Kidney capillary endothelial cell (primary cell): ENCODE measurements around the gene ATG101.

Experiments
- DNase-seq: peaks from one replicate; pipeline ENCODE4 v3.0.0-alpha.2; 2018; ENCODE audit warnings: low spot score

The ATG101 gene

DNA sequence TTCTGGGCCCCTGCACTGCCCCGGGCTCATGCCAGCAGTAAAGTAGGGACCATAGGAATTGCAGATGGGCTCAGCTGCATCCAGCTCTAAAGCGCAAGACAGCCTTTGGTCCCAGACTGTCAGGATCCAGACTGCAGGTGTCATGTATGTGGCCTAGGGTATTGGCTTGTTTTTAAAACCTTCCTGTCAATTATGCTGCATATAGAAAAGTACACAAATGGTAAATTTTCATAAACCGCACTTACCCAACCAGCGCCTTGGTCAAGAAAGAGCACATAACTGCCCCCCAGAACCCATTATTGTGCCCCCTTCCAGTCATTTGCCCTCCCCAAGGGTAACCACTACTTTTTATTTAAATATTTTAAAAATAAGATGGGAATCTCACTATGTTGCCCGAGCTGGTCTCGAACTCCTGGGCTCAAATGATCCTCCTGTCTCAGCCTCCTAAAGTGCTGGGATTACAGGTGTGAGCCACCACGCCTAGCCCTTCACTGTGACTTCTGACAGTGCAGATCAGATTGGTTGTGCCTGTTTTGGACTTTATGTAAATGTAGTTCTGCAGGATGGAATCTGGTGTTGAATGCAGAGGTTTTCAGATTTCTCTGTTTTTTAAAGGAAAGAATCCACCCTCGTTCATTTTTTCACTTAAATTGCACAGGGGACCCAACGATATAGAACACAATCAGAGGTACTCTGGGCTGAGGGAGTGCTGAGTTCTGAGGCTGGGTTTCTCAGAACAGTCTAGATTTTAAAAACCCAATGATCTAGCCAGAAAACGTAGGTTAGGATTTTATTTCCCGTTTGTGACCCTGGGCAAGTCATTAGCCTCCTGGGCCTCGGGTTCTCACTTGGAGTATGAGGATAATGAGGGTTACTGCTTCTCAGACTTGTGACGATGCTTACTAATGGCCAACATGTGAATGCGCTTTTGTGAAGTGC, 11.9 kb upstream of the ATG101 start:
- no peak for DNase-seq

DNA sequence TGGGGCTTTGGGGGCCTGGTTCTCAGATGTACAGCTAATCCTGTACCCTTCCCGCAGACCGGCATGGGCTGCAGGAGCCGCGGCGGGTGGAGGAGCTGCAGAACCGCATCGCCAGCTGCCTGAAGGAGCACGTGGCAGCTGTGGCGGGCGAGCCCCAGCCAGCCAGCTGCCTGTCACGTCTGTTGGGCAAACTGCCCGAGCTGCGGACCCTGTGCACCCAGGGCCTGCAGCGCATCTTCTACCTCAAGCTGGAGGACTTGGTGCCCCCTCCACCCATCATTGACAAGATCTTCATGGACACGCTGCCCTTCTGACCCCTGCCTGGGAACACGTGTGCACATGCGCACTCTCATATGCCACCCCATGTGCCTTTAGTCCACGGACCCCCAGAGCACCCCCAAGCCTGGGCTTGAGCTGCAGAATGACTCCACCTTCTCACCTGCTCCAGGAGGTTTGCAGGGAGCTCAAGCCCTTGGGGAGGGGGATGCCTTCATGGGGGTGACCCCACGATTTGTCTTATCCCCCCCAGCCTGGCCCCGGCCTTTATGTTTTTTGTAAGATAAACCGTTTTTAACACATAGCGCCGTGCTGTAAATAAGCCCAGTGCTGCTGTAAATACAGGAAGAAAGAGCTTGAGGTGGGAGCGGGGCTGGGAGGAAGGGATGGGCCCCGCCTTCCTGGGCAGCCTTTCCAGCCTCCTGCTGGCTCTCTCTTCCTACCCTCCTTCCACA, 11.0 kb upstream of the ATG101 start:
- DNase-seq, result no peak

DNA sequence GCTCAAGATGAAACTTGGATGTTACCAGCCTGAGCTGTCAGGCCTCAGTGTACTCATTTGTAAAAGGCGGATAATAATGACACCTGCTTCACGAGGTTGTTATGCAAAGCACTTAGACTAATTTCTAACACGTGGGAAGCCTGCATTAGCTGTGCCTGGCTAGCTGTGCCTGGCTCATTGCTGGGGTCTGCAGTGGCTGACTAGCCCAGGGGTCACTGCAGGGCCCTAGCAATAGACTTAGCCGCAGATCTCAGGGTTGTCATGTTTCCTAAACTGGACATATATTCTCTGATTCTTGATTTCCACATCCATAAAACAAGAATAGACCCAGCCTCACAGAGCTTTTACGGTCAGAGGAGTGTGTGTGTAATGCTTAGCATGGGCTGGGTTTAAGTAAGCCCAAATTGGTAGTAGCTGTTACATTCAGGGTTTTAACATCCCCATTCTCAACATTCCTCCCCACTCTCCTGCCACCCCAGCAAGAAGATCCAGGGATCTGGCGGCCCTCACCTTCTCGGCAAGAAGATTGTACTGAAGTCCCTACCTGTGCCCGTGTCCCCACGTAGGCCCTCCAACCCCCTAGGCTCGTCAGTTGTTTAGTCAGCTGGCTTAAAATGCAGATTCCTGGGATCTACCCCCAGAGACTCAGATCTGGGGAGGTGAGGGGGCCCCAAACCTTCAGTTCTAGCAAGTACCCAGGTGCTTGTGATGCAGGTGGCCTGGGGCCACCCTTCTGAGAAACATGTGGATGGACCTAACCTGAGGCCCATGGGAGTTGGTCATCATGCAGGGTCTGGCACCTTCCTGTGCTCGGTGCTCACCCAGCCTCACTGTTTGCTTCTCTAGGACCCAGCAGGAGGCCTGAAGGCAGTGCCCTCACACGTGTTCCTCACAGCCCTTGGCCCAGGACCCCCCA, 9.9 kb upstream of the ATG101 start:
- no peak for DNase-seq

DNA sequence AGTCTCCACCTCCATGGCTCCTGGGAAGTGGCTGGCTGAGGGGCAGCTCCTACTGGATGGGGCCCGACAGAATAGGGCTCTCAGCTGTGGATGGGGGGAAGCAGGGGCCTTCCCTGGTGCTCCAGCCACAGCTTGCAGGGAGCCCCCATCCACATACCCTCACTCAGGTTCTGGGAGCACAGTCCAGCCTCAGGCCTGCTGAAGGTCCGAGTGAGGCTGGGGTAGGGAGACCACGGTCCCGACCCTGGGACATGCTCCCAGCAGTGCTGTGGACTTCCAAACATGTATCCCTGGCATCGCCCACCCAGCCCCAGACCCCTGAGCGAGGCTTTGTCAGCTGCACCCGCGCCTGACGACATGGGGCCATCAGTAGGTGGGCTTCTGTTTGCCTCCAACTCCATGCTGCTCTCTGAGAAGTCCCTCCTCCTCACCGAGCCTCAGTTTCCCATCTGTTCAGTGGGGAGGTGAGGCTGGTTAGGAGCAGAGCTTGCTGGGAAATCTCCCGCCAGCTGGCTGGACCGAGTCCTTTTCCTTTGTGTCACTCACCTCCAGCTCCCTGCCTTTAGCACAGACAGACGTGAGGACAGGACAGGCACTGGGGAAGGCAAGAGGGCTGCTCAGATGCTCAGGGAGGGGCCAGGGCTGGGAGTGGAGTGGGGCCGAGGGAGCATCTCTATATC, 9.1 kb upstream of the ATG101 start:
- DNase-seq, result no peak

DNA sequence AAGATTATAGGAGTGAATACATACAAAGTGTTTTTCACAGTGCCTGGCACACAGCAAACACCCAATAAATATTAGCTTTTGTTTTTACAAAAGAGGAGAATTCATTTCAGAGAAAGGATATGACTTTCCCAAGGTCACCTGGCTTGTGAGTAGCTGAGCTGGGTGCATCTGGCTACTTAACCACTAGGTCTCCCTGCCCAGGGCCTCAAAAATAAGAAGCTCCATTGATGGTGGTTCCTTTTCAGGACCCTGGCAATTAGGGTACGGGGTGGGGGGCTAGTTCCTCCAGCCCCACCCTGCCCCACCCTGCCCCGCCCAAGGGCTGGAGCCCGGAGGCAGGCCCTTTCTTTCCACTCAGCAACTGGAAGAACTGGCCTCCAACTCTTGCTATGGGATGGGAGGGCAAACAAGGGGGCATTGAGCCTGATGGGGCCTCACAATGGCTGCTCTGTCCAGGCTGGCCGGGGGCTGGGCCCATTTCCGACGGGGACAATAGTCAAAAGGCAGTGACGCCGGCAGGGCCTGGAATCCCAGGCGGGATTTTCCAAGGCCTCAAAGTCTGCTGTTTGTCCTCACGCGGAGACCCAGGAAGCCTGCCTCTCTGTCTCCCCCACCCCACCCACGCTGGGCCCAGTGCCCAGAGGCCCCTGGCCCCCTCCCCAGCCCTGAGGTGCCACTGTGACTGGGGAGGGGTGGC, 8.2 kb upstream of the ATG101 start:
- no peak for DNase-seq

DNA sequence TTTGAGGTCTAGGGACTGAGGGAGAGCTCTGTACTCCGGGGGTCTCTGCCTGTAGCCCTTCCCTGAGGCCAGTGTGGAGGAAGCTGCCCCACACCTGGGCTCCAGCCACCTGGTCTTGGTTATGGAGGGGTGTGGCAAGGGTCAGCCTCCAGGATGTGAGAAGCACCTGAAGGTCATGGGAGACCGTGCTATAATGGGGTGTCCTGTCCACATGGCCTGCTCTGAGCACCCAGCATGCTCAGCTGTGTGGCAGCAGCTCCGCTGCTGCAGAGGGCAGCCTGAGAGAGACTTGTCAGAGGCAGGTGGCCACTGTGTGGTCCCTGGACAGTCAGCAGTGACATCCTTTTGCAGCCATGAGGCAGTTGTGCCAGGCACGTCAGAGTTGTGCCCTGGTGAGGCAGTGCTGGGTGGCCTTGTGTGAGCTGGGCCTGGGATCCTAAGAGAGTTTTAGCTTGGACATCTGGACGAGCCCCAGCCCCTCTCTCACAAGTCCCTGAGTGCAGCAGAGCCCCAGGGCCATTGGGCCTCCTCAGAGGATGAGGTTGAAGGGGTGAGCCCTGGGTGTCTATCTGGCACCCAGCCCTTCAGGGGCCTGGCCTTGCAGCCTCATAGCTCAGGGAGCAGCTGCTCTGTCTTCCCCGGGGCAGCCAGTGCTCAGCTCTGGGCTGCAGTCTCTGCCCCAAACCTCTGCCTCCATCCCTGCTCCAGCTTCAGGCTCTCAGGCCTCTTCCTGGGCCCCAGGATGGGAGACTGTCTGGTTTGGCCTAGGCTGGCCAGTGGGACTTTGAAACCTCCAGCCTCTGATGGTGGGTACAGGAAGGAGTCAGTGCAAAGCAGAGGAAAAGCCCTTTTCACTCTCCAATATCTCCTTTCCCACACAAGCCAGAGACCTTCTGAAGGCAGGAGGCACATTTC, 7.4 kb upstream of the ATG101 start:
- no peak for DNase-seq

DNA sequence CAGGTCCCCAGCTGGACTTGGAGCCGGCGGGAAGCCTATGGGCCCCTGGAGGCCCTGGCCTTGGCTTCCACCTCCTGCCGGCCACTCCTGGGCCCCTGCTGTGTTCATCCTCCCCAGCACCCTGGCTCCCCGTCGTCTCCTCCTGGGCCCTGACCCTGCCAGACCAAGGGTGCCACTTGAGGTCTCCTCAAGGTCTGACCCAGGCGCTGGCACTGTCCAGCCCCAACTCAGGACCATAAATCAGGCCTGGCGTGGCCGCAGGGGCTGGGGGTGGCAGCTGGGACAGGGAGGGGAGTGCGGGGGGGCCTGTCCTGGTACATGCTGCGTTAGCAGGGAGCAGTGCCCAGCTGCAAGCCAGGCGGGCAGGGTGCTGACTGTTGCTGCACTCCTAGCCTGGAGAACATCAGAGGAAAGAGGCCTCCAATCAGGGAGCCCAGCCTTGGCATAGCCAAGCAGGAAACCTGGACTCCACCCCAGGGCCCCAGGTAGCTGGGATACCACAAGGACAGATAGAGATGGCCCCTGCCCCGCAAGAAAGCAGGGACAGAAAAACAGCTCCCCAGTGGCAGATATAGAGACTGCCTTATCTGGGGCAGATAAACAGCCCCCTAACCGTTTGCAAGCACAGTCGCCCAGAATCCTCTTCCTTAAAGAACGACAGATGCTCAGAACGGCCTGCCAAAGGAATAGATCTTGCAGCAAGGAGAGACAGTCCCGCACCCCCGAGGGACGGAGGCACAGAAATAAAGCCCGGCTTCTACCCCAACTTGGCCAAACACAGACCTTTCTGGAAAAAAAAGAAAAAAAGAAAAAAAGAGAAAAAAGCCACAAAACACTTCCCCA, 6.5 kb upstream of the ATG101 start:
- DNase-seq, result no peak

DNA sequence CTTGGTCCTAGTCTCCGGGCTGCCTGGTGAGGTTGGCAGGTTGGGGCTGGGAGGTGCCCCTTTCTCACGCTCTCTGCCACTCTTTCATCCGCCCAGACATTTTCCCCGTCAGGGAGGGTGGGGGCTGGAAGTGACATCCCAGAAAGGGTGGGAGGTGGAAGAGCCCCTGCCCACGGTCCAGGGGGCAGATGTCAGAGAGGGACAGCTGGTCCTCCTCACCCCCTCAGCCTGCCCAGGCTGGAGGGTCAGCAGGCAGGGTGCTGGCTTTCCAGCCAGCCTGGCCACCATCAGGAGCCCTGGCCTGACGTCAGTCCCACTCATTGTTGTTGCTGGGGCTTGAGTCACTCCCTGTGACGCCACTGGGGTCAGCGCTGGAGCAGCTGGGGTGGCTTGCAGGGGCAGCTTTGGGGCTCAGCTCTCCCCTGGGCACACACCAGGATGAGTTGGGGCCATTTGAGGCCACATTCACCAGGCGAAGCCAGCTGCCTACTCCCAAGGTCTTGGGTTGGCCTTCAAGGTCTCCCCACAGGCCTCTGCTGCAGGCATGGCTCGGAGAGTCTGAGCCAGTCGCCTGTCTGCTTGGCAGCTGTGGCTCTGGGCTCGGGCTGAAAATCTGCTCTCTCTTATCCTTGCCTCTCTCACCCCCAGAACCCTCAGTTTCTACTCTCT, 5.7 kb upstream of the ATG101 start:
- DNase-seq, result no peak

DNA sequence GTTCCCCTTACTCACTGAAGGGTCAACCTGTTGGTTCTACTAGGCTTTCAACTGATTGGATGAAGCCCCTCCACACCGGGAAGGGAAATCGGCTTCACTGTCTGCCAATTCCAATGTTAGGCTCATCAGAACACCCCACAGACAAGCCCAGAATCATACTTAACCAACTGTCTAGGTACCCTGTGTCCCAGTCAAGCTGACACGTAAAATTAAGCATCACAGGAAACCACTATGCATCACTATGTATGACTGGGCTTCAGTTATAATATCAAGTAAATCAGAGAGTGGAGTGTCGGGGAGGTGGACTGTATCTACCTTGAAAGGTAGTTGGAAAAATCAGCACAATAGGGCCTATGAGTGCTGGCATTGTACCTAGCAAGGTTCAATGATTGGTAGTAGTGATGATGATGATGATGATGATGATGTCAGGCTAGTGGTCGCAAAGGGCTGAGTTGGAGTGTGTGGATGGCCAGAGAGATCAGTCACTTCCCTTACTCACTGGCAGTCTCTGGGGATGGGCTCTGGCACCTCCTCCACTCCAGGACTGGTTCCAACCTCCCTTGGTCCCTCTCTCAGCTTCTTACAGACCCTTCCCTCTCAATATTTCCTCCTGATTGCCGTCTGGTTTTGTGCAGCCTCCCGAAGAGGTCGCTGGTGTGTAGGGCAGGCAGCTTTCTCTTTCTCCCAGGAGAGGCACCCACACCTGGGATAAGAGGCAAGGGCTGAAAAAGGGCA, 3.3 kb upstream of the ATG101 start:
- no peak for DNase-seq

DNA sequence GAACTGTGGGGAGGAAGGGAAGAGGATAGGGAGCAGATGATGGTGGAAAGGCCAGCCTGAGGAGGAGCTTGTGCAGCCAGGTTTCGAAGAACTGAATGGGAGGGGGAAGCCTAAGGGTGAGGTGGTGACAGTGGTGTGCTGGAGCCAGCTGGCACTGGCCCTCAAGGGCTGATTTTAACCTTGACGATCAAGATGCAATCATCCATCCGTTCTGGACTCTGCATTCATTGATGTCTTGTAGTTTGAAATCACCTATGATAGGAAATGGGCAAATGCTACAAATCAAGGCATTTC, 2.8 kb upstream of the ATG101 start:
- no peak for DNase-seq

DNA sequence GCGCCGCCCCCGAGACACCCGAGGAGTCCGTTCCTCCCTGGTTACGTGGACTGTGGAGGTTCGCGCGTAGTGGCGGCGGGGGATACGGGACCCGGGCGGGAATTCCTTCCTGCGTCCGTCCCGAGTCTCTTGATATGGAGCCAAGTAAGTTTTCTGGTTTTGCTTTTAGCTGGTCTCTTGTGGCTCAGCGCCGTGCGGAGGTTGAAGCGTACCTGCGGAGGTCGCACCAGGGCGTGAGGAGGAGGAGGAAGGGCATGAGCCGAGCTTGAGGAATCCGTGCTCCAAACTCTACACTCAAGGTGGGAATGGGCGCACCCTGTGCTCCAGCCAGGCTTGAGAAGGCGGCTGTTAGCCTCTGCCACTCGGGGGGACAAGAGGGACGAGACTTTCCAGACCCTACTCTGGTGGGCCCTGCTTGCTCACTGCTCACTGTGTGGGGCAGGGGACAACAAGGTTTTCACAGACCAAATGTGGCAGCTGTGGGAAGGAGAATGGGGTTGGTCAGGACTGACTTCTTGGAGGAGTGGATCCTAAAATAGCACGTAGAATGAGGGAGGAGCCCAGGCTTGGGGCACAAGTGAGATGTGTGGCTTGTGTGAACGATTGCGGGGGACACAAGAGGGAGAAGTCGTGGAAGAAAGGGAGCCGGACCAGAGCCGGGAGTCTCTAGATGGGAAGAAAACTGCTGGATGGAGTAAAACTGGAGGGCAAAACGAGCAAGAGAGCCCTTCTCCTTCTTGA, 577 bp downstream of the ATG101 start:
- DNase-seq, result no peak

DNA sequence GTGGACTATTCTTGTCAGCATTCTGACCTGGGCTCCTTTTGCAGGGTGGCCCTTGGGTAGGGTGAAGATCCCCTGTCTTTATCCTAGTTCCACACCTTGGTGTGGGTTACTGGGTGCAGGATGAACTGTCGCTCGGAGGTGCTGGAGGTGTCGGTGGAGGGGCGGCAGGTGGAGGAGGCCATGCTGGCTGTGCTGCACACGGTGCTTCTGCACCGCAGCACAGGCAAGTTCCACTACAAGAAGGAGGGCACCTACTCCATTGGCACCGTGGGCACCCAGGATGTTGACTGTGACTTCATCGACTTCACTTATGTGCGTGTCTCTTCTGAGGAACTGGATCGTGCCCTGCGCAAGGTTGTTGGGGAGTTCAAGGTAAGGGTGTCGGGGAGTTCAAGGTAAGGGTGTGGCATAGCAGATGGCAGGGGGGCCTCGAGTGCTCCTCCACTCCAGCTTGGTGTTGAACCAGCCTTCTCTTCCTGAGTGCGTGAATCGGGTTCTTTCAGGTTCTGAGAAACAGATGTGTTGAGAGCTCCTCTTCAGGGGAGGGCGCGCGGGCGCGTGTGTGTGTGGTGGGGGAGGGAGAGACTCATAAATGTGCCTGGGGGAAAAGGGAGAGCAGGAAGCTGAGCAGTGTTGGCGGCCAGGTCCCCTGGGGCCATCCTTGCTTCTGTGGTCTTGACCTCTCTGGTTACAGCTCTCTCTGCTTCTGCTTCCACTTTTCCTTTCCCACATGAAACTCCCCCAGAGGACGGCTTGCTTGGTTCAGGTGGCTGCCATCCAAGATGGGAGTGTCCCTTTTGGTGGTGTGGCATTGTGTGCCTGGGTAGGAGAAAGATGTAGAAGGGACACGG, 4.0 kb downstream of the ATG101 start:
- no peak for DNase-seq

DNA sequence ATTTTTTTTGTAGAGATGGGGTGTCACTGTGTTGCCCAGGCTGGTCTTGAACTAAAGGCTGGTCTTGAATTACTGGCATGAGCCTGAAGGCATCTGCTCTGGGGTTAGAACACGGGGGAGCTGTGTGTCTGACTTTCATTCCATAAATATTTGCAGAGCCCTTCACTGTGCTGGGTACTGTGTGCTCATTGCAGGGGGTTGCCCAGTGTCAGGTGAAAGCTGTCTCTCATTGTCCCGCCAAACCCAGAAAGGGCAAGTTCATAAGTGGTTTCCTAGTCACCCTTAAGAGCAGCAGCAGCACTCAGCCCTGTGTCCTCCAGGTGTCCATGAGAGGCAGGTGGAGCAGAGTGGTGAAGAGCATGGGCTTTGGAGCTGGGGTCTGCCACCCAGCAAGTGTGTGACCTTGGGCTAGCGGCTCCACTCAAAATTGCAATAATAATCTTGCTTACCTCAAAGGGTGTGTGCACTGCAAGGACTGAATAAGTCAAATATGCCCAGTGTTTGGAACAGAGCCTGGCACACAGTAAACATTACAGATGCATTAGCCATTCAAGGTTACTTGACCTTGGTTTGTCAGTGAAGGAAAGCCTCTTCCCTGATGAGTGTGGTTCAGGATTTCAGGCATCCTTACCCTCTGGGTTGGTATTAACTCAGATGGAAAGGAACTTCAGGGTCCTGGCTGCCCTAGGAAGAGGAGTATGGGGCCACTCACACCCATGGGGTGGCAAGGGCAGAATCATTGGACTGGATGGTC, 5.4 kb downstream of the ATG101 start:
- no peak for DNase-seq

DNA sequence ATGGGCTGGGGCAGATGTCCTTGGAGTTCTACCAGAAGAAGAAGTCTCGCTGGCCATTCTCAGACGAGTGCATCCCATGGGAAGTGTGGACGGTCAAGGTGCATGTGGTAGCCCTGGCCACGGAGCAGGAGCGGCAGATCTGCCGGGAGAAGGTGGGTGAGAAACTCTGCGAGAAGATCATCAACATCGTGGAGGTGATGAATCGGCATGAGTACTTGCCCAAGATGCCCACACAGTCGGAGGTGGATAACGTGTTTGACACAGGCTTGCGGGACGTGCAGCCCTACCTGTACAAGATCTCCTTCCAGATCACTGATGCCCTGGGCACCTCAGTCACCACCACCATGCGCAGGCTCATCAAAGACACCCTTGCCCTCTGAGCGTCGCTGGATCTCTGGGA, 7.0 kb downstream of the ATG101 start:
- DNase-seq, result no peak

DNA sequence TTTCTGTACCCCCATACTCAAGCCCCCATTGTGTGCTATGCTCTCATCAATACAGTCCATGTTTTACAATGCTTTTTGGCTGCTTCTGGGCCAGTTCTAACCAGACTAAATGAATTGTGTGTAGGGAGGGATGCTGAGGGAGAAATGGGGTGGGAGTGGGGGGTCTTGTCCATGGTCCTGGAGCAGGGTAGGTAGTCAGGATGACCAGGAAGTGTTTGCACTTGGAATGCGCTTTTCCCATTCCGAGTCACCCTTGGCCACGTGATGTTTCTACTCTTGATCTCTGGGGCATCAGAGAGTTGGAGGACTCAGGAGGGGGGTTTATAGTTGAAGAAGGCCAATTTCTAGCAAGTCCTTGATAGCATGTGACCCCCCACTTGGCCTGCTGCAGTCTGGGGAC, 8.5 kb downstream of the ATG101 start:
- DNase-seq, result no peak
